Measurements from ENCODE around the gene DPP6.
"Not testable (repeated sequence)": the region's sequence is repeated elsewhere in the genome, so short reads cannot be mapped to it uniquely, and the experiment has no call there.

GRCh38 chr7:154135646-154136045 is 83.4 kb downstream of the DPP6 start:
- TF ChIP-seq POLR2A, CTCF (IDR thresholded peaks at IDR 0.05): not testable (repeated sequence)

Data from tibial nerve (tissue), 3 donors.